ENCODE results near the gene PRRX2. TPM values are rescaled to one million over a fixed set of nuclear protein-coding genes. Genes with fewer than 3 reads are reported as not detected.
A peak's percentile ranks its signal among the peaks of the same experiment; 100 is the strongest.
"Not testable (repeated sequence)": the region's sequence is repeated elsewhere in the genome, so short reads cannot be mapped to it uniquely, and the experiment has no call there.

The PRRX2 gene
- total RNA-seq, 1 experiment from 2014 or later, result 7.6 TPM

DNA sequence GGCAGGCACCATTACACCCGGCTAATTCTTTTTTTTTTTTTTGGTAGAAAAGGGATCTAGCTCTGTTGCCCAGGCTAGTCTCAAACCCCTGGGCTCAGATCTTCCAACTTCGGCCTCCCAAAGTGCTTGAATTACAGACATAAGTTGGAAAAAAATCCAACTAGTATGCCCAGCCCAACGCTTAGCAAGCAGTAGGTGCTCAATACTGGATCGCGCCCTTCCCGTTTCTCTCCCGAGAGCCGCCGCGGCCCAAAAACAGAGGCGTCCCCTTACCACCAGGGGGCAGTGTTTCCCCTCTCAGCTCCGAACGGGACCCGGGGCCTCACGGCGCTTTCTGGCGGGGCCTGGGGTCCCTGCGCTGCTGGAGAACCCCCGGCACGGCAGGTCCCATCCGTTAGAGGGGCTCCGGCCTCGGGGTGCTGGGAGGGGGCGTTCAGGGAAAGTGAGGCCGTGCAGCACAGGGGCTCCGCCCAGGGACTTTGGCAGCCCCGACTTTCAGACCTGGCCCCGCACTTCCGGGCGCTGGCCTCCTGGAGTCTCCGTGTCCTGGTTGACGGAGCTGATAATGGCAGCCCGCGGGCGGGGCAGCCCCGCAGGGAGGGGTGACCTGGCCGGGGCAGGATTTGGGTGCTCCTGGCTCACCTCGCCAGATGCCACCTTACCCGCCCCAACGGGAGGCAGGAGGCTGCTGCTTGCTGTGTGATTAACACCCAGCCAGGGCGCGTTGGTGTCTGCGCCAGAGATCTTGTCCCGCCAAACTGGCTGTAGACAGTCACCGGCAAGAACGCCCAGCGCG is 72.2 kb downstream of the PRRX2 start:
- DNase-seq (ENCODE audit: low read depth), result peak; percentile 74

DNA sequence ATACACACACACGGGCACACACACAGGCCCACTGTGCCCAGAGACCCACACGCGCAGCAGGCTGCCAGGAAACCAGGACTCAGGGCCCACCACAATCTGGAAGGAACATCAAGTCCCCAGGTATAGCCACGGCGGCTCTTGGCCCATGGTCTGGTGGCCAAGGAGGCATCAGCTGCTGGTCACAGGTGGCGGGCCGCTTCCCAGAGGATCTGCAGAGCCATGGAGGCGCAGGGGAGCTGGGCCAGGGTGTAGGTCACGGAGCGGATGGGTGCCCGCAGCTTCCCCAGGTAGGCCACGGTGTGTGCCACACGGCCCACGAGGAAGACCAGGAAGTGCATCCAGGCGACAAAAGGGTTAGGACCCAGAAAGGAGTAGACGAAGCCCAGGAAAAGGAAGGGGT is 74.0 kb downstream of the PRRX2 start:
- DNase-seq (ENCODE audit: low read depth), result no peak
- in situ Hi-C loops (cut with HindIII; ENCODE audit: low pct_unique_long_range_greater_than_20kb, low sequenced_read_pairs), result no loop called here

More for the DNA sequence above, 72.2 kb downstream of the PRRX2 start:
- in situ Hi-C loops (cut with HindIII; ENCODE audit: low pct_unique_long_range_greater_than_20kb, low sequenced_read_pairs), result no loop called here

DNA sequence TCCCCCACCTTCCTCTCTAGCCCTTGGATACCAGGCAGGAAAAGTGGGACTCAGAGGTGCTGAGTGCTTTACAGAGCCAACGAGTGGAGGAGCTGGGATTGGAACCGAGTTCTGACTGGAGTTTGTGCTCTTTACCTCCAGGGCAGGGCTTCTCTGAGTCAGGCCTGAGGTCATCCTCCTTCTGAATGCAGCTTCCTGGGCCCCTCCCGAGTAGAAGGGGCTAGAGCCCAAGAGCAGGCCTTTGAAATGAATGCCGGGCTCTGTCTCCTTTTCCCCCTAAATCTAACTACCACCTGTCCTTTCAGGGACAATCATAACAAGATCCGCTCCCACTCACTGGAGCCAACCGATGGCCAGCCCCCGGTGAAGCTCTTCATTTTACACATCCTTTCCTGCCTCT is 74.7 kb downstream of the PRRX2 start:
- in situ Hi-C loops (cut with HindIII; ENCODE audit: low pct_unique_long_range_greater_than_20kb, low sequenced_read_pairs), result no loop called here
- no peak for DNase-seq (ENCODE audit: low read depth)

DNA sequence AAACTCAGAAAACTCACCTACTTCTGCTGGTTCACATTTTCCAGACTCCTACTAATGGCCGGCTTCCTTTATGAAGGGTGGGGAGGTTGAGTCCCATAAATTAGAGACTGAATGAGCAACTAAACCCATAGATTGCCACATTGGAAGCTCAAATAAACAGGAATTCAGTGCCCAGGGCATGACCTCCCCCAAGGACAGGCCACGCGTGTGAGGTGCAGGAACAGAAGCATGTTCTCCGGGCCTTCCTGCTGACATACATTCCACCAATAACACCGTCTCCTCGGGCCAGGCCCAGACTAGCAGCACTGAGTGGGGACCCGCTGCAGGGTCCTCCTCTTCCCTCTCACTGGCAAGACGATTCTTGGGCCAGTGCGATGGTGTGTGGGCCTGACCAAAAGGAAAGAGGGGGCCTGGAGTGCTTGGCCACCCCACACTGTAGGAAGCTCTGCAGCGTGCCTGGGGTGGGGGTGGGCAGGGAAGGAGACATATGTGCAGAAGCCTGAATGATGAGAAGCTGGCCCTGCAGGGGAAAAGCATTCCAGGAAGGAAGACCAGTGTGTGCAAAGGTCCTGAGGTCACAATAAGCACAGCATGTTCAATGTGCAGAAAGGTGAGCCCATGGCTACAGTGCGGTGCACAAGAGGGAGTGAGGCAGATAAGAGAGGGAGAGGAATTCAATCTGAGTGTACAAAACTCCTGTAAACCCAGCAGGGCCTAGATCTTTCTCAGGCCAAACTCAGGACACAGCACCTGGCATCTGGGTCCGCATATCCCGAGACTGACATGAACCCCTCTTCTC is 75.4 kb downstream of the PRRX2 start:
- no peak for DNase-seq (ENCODE audit: low read depth)
- in situ Hi-C loops (cut with HindIII; ENCODE audit: low pct_unique_long_range_greater_than_20kb, low sequenced_read_pairs), result no loop called here

DNA sequence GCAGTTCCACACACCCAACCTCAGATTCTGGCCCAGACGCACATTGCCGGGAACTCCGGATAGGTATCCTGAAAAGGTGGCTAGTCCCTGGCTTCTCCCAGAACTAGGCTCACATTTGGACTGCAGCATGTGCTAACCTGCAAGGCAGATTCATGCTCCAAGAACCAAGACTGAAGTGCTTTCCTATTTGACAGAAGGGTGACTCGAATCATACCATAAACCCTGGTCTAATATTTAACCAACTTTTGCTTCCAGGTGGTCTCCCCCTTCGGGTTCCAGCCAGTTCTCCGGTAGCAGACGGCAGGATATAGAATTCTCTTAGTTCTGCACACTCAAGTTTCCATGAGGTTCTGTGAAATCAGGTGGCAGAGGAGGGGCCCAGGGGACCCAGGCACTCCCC is 79.8 kb downstream of the PRRX2 start:
- in situ Hi-C loops (cut with HindIII; ENCODE audit: low pct_unique_long_range_greater_than_20kb, low sequenced_read_pairs), result no loop called here
- no peak for DNase-seq (ENCODE audit: low read depth)

DNA sequence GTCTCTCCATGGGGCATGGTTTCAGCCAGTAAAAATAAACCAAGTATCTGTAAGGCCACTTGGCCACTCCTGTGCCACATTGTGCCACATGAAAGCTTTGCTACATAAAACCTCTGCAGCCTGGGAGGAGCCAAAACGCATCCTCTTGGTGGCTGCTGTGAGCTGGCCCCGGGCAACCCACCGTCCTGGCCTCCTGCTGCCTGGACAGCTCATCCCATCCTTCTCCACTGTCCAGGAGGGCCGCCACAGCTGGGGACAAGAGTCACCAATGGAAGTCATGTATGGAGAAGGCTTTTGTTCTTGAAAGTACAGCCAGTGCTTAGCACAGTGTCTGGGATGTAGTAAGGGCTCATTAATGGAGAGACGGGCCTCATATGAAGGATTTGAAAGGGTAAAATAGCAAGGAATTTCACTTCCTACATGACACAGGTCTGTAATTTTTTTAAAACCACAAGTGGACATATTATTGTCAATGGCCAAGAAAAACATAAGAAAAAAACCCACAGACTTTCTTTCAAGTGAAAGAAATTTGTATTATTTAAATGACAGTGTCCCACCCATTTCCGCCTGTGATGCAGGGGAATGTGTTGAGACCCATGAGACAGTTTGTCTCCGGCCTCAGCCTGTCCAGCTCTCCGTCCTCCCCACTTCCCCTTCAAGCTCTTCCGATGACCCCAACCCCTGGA is 80.8 kb downstream of the PRRX2 start:
- in situ Hi-C loops (cut with HindIII; ENCODE audit: low pct_unique_long_range_greater_than_20kb, low sequenced_read_pairs), result no loop called here
- DNase-seq (ENCODE audit: low read depth), result peak; percentile 32

DNA sequence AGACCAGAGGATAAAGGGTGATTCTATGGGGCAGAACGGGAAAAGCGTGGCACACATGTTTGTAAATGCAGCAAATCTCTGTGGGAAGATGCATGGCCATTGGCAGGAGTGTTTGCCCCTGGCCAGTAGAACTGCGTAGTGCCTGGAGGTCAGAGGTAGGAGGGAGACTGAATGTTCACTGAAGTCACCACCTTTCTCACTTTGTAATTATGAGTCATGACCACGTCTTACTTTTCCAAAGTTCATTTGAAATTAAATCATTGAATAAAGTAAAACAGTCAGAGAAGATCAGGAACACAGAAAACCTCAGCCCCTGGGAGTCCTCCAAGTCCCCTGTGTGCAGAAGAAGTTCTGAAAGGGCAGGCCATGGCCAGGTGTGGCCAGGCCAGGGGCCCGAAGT is 82.8 kb downstream of the PRRX2 start:
- in situ Hi-C loops (cut with HindIII; ENCODE audit: low pct_unique_long_range_greater_than_20kb, low sequenced_read_pairs), result no loop called here
- peak; percentile 53 for DNase-seq (ENCODE audit: low read depth)

DNA sequence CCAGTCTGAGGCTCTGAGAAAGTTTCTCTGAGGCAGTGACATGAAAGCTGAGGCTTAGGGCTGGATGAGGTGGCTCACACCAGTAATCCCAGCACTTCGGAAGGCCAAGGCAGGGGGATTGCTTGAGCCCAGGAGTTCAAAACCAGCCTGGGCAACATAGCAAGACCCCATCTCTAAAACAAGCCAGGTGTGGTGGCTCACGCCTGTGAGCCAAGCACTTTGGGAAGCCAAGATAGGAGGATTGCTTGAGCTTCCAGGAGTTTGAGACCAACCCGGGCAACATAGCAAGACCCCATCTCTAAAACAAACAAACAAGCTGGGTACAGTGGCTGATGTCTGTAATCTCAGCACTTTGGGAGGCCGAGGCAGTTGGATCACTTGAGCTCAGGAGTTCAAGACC is 83.6 kb downstream of the PRRX2 start:
- in situ Hi-C loops (cut with HindIII; ENCODE audit: low pct_unique_long_range_greater_than_20kb, low sequenced_read_pairs), result not testable (repeated sequence)

DNA sequence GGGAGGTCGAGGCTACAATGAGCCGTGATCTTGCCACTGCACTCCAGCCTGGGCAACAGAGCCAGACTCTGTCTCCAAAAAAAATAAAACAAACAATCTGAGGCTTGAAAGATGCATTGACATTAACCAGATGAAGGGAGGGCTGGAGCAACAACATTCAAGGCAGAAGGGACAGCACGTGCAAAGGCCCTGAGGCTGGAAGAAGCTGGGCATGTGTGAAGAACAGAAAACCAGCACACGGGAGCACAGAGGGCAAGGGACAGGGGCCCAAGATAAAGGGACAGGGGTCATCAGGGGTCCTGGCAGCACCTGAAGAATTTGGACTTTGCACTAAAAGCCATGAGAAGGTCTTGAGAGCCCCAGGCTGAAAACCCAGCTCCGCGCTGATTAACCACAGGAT is 84.1 kb downstream of the PRRX2 start:
- in situ Hi-C loops (cut with HindIII; ENCODE audit: low pct_unique_long_range_greater_than_20kb, low sequenced_read_pairs), result no loop called here

More for the DNA sequence above, 83.6 kb downstream of the PRRX2 start:
- DNase-seq (ENCODE audit: low read depth), result not testable (repeated sequence)

DNA sequence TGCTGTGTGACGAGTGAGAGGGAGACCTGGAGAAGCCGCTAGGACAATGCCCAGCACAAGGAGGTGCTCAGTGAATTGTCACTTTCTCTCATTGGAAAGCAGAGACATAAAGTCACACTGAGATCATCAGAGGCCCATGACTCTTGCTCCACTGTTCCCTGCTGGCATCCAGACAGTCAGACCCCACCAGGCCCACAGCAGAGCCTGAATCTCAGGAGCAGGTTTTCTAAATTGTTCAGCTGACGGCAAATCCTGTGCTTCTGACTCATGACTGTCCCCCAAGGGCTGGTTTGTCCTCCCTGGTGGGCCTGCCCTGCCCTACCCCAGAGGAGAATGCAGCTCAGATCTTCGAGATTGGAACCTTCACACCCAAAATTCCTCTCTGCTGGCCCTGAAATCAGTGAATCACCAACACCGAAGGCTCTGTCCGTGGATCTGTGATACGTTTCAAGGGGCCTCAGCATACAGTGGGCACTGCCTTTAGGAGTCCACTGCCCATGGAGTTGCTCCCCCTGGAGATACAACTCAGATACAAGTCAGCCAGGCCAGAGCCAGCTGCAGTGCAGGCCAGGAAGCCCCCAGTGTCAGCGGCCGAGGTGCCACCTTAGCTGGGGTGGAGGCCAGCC is 84.7 kb downstream of the PRRX2 start:
- peak; percentile 78 for DNase-seq (ENCODE audit: low read depth)
- in situ Hi-C loops (cut with HindIII; ENCODE audit: low pct_unique_long_range_greater_than_20kb, low sequenced_read_pairs), result no loop called here

More for the DNA sequence above, 84.1 kb downstream of the PRRX2 start:
- DNase-seq (ENCODE audit: low read depth), result peak; percentile 22

DNA sequence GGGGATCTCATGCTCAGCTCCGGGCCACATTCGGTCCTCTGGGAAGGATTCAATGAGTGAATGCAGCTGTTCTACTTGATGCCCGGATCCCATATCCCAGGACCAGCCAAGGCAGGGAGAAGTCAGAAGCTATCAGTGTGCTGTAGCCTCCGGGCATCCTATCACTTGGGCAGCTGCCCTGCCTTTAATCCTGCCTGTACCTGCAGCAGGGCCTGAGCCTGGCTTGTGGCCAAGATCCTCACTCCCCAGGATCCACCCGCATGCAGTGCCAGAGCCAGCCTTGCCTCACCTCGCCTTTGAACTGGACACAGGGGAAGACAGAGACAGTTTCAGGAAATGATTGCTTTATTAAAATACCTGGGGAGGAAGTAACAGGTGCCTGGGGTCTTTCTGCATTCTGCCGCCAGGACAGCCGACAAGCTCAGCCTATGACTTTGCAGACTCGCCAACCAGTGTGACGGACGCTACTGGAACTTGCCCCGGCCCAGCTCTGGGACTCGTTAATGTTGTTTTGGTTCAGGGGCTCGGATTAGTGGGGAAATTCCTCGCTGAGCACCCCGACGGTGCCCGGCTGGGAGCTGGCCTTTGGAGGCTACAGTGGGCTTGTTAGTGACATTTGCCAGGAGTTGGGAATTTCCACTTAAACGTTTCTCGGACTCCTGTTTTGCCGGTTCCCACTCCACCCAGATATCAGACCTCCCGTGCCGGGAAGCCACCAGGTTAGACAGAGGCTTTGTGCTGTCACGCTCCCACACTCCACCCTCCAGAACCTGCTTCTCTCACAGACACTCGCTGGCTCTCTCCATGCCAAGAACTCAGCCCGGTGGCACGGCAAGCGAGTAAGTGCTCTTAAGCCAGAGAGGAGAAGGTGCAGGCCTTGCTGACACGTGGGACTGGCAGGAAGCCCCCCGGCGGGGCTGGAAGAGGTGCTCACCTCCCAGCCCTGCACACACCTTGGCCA is 86.7 kb downstream of the PRRX2 start:
- in situ Hi-C loops (cut with HindIII; ENCODE audit: low pct_unique_long_range_greater_than_20kb, low sequenced_read_pairs), result no loop called here
- peak; percentile 50 for DNase-seq (ENCODE audit: low read depth)

DNA sequence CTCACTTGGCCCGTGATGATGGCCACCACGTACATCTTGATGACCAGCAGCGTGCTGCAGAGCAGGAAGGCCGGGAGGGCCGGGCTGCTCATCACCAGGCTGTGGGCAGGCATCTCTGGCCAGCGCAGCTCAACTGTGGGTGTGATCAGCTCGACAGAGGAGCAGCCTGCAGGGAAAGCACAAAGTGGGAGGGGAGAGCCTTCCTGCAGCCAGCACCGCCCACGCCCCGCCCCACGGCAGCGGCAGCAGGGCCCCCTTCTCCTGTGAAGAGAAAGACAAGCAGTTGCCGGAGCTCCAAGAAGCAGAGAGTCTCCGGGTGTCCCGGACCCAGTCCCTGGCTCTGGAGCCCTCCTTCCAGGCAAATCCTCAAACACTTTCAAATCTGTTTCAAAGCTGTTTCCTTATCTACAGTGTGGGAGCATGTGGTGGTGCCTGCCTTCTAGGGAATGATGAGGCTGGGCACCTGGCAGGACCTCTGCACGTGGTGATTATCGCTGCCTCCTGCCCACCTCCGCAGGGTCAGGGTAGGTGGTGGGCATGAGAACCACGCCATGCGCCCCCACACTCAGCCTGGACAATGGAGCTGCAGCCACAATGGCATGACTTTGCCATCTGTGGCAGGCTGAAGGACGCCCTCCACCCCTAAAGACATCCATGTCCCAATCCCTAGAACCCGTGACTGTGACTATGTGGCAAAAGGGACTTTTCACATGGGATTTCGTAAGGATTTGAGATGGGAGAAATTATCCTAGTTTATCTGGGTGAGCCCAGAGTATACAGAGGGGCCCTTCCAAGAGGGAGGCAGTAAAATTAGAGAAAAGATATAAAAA is 87.7 kb downstream of the PRRX2 start, which contains the start of gene PTGES:
TSS of gene PTGES (minus strand) at position 143 of the 830 bp plus-strand sequence. CDS start at position 113, 30 bp downstream.
- peak; percentile 90 for DNase-seq (ENCODE audit: low read depth)
- in situ Hi-C loops (cut with HindIII; ENCODE audit: low pct_unique_long_range_greater_than_20kb, low sequenced_read_pairs), result no loop called here

DNA sequence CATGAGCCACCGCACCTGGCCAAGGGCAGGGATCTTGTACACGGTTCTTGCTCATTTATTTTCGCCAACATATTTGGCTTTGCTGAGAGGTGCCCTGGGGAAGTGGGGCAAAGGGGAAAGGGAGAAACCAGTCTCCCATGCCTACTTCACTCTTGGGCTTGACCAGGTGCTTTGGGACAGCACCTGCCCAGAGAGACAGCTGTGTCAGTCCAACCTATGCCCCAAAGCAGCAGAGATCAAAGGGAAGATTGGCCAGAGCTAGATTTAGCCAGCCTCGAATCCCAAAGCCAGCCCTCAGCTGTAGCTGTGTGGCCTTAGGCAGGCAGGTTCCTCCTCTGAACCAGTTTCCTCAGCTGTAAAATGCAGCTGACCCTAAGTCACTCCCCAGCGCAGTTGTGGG is 89.7 kb downstream of the PRRX2 start:
- DNase-seq (ENCODE audit: low read depth), result no peak
- in situ Hi-C loops (cut with HindIII; ENCODE audit: low pct_unique_long_range_greater_than_20kb, low sequenced_read_pairs), result no loop called here

DNA sequence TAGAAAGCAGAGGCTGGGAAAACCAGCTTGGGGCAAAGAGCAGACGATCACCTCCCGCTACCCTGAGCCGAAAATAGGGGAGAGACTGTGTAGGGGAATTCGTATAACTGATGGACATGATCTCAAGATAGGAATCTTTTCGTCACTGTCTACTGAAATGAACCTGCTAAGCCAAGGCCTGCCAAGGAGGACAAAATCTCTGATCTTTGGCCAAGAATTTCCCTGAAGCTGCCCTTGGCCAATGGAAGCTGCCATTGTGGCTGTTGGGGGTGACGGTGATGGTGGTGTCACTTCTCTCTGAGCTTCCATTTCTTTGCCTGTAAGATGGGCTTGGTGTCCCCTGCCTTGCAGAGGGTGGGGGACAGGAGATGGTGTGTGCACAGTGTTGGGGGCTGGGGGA is 90.7 kb downstream of the PRRX2 start:
- in situ Hi-C loops (cut with HindIII; ENCODE audit: low pct_unique_long_range_greater_than_20kb, low sequenced_read_pairs), result no loop called here
- DNase-seq (ENCODE audit: low read depth), result no peak

DNA sequence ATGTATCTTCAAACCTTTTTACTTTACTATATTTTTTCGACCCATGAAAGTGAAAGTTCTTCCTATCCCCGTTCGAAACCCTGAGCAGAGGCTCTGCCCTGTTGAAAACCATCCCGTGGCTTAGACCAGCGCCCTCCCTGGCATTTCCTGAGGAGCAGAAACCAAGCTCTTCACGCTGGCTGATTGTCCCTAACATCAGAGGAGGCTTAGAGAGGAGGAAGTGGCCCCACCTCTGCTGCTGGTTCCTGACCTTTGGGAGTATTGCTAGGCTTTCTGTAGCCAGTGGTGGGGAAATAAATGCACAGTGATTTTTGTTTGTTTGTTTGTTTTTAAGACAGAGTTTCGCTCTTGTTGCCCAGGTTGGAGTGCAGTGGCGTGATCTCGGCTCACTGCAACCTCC is 91.6 kb downstream of the PRRX2 start:
- no peak for DNase-seq (ENCODE audit: low read depth)
- in situ Hi-C loops (cut with HindIII; ENCODE audit: low pct_unique_long_range_greater_than_20kb, low sequenced_read_pairs), result no loop called here

DNA sequence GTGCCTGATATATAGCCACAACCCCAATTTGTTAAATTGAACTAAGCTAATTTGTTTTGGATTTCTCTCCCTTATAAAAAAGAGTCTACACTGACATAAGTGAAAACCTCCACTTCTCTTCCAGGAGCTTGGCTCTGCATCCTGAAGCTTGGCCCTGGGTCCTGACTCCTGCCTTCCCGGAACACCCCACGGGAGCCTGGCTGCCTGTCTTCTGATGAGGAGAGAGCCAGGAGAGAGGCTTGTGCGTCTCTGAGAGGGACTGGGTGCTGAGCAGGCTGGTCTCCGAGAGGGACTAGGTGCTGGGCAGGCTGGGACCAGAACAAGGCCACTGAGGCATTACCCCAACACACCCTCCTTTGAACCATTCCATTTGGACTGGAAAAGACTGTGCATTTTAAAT is 93.9 kb downstream of the PRRX2 start:
- in situ Hi-C loops (cut with HindIII; ENCODE audit: low pct_unique_long_range_greater_than_20kb, low sequenced_read_pairs), result no loop called here
- DNase-seq (ENCODE audit: low read depth), result no peak

Measured in Caki2 (cell line).